K562 (cell line): ENCODE measurements around the gene MCRS1. TPM values are rescaled to one million over a fixed set of nuclear protein-coding genes. Genes with fewer than 3 reads are reported as not detected.

Experiments
- ATAC-seq: fragments of 200-7000 bp; cut with Tn5 transposase; 3 replicates; pipeline ENCODE4 v1.9.1; 2020; ENCODE audit warnings: moderate library complexity
- BruUV-seq: library from RNA; stranded (reverse); fragments of 400-500 nt; replicated peaks from 2 replicates; lab custom pipeline; 2021; lab: Mats Ljungman, UMichigan
- CTCF ChIA-PET: fragments of 300-600 bp; formaldehyde crosslinking; extraction: SDS; loops from one replicate; lab custom pipeline; 2021; ENCODE audit warnings: low intra/inter-chr PET ratio; lab: Yijun Ruan, JAX
- POLR2A ChIA-PET: fragments of 300-600, 350-650 bp; sonication (Branson Sonifier 250); formaldehyde crosslinking; extraction: SDS; loops from one replicate; lab custom pipeline; 2021; ENCODE audit warnings: antibody characterized with exemption, inconsistent platforms; lab: Yijun Ruan, JAX
- DNase-seq, 4 experiments: peaks; one replicate each; pipeline versions ENCODE4 v3.0.0 to v3.0.0-alpha.2; 2011 to 2018; ENCODE audit warnings: low spot score in 3 of 4, mixed read lengths in 3 of 4; ENCODE audit errors: extremely low read depth in 1 of 4
- FAIRE-seq: peaks from 2 replicates; lab custom pipeline; 2011; peaks lifted over from hg19 to GRCh38; lab: Jason Lieb, UNC
- H2AFZ ChIP-seq: 2 replicates; pipeline ENCODE4 v1.6.0; 2011; ENCODE audit warnings: low read depth, low read length, control low read depth, inconsistent platforms
- H3K27ac ChIP-seq: fragments of 200-600 bp; 3 replicates; pipeline ENCODE4 v1.8.0; 2011; ENCODE audit warnings: low read depth, mild to moderate bottlenecking, control low read depth, inconsistent platforms, low read length, moderate library complexity, mixed read lengths; ENCODE audit errors: extremely low read depth
- H3K27me3 ChIP-seq, 2 experiments: fragments of 300-600 bp in 1 of 2; 2 replicates in 1 of 2; 3 replicates in 1 of 2; pipeline versions ENCODE4 v1.6.0 to v1.8.0; 2011; ENCODE audit warnings: inconsistent platforms in 2 of 2, low read length in 2 of 2, mild to moderate bottlenecking in 1 of 2, mixed read lengths in 1 of 2, moderate library complexity in 1 of 2; ENCODE audit not compliant: control insufficient read depth in 2 of 2, insufficient read depth in 2 of 2
- H3K36me3 ChIP-seq: fragments of 300-600 bp; 3 replicates; pipeline ENCODE4 v1.8.0; 2011; ENCODE audit warnings: mild to moderate bottlenecking, low read length, inconsistent platforms; ENCODE audit not compliant: control insufficient read depth, insufficient read depth
- H3K4me1 ChIP-seq, 2 experiments: fragments of 200-600 bp in 1 of 2; replicated peaks in 1 of 2; 2 replicates in 1 of 2; 3 replicates in 1 of 2; pipeline versions ENCODE4 v1.5.1 to v1.8.0; 2011; ENCODE audit warnings: inconsistent platforms in 2 of 2, low read length in 2 of 2, mild to moderate bottlenecking in 1 of 2, mixed read lengths in 1 of 2, moderate library complexity in 1 of 2; ENCODE audit not compliant: control insufficient read depth in 2 of 2, insufficient read depth in 2 of 2
- H3K4me2 ChIP-seq: 2 replicates; pipeline ENCODE4 v1.6.1; 2011; ENCODE audit warnings: low read length, control low read depth, inconsistent platforms, mixed read lengths; ENCODE audit not compliant: insufficient read depth
- H3K4me3 ChIP-seq: fragments of 200-600 bp; sonication (generic), shearing (Covaris generic); 2 replicates; pipeline ENCODE4 v1.5.1; 2016; ENCODE audit warnings: control low read depth, inconsistent platforms
- H3K79me2 ChIP-seq: fragments of 200-600 bp; 3 replicates; pipeline ENCODE4 v1.8.0; 2011; ENCODE audit warnings: low read length, inconsistent platforms; ENCODE audit not compliant: control insufficient read depth, insufficient read depth
- H3K9ac ChIP-seq, 2 experiments: 2 replicates each; pipeline versions ENCODE4 v1.6.0 to v1.6.1; 2011; ENCODE audit warnings: low read depth in 2 of 2, low read length in 2 of 2, control low read depth in 1 of 2, inconsistent platforms in 1 of 2, mild to moderate bottlenecking in 1 of 2, mixed read lengths in 1 of 2; ENCODE audit not compliant: insufficient read depth in 1 of 2
- H3K9me1 ChIP-seq: one replicate; pipeline ENCODE4 v1.6.0; 2011; ENCODE audit warnings: inconsistent platforms, mild to moderate bottlenecking, low read length, moderate library complexity; ENCODE audit not compliant: control insufficient read depth, insufficient read depth
- H3K9me3 ChIP-seq: replicated peaks from 2 replicates; pipeline ENCODE4 v1.5.1; 2011; ENCODE audit warnings: low read depth, low read length, inconsistent platforms; ENCODE audit not compliant: control insufficient read depth, insufficient read depth
- H4K20me1 ChIP-seq: replicated peaks from 2 replicates; pipeline ENCODE4 v1.6.1; 2011; ENCODE audit warnings: low read length, inconsistent platforms, mixed read lengths; ENCODE audit not compliant: control insufficient read depth, insufficient read depth
- ATF7 ChIP-seq: fragments of 450-650 bp; IDR thresholded peaks from 2 replicates; pipeline ENCODE4 v1.7.1; 2014; ENCODE audit warnings: mild to moderate bottlenecking, moderate library complexity
- HEY1 ChIP-seq: fragments of 250-450 bp; sonication (Bioruptor Pico); IDR thresholded peaks from 2 replicates; pipeline ENCODE4 v1.5.0; 2020; ENCODE audit warnings: mild to moderate bottlenecking, moderate library complexity, borderline replicate concordance
- ILF3 ChIP-seq: fragments of 450-650 bp; IDR thresholded peaks from 2 replicates; pipeline ENCODE4 v1.6.1; 2018; ENCODE audit warnings: antibody characterized with exemption, mild to moderate bottlenecking, moderate library complexity, borderline replicate concordance
- KDM1A ChIP-seq, 2 experiments: fragments of 450-650 bp; IDR thresholded peaks; 2 replicates each; pipeline ENCODE4 v1.6.1; 2016; ENCODE audit warnings: mild to moderate bottlenecking in 2 of 2
- MYBL2 ChIP-seq, 2 experiments: fragments of 450-650 bp in 1 of 2; sonication (generic) in 1 of 2; formaldehyde crosslinking in 1 of 2; IDR thresholded peaks; 2 replicates each; pipeline versions ENCODE4 v1.6.1 to v1.8.1; 2017 to 2022; ENCODE audit warnings: borderline replicate concordance in 1 of 2, inconsistent platforms in 1 of 2, low read depth in 1 of 2, mild to moderate bottlenecking in 1 of 2, missing genetic modification reagents in 1 of 2, moderate library complexity in 1 of 2
- NCOA4 ChIP-seq: fragments of 450-650 bp; IDR thresholded peaks from 2 replicates; pipeline ENCODE4 v1.6.1; 2018; ENCODE audit warnings: mild to moderate bottlenecking; ENCODE audit not compliant: partially characterized antibody
- PHF20 ChIP-seq: fragments of 450-650 bp; IDR thresholded peaks from 2 replicates; pipeline ENCODE4 v1.6.1; 2018; ENCODE audit not compliant: partially characterized antibody
- PHTF2 ChIP-seq: fragments of 250-450 bp; sonication (Bioruptor Pico); IDR thresholded peaks from 2 replicates; pipeline ENCODE4 v1.5.0; 2021; ENCODE audit warnings: mild to moderate bottlenecking
- RAD51 ChIP-seq: fragments of 450-650 bp; IDR thresholded peaks from 2 replicates; pipeline ENCODE4 v1.7.1; 2016; ENCODE audit warnings: low read depth, mild to moderate bottlenecking, borderline replicate concordance
- RBM15 ChIP-seq: fragments of 200-400 bp; formaldehyde crosslinking; IDR thresholded peaks from 2 replicates; pipeline ENCODE4 v1.6.1; 2018; ENCODE audit warnings: mild to moderate bottlenecking, low read length, moderate library complexity; ENCODE audit not compliant: insufficient read depth
- SIRT6 ChIP-seq: IDR thresholded peaks from one replicate; pipeline ENCODE4 v1.6.1; 2012; ENCODE audit warnings: low read depth, mild to moderate bottlenecking, control low read depth, inconsistent platforms, low read length, moderate library complexity
- SRSF1 ChIP-seq: fragments of 200-400 bp; formaldehyde crosslinking; IDR thresholded peaks from 2 replicates; pipeline ENCODE4 v1.6.1; 2017; ENCODE audit warnings: mild to moderate bottlenecking, low read depth, low read length, moderate library complexity
- ZFP1 ChIP-seq: fragments of 450-650 bp; formaldehyde crosslinking; IDR thresholded peaks from 2 replicates; pipeline ENCODE4 v1.4.0; 2020; ENCODE audit warnings: mild to moderate bottlenecking, mixed read lengths
- ZNF253 ChIP-seq: fragments of 250-450 bp; sonication (Bioruptor Pico); conservative IDR thresholded peaks from 2 replicates; pipeline ENCODE4 v1.6.1; 2021; ENCODE audit warnings: mild to moderate bottlenecking
- ZNF79 ChIP-seq: fragments of 250-450 bp; sonication (Bioruptor Pico); IDR thresholded peaks from 2 replicates; pipeline ENCODE4 v1.4.0; 2020; ENCODE audit warnings: low read depth, mild to moderate bottlenecking, moderate library complexity
- in situ Hi-C: fragments of 300-500 bp; cut with MboI; formaldehyde crosslinking; loops from 4 replicates; pipeline ENCODE4 v1.15.0; 2018; ENCODE audit warnings: inconsistent platforms, mixed read lengths
- intact Hi-C: fragments of 100-400 bp; cut with micrococcal nuclease; formaldehyde crosslinking; loops from 2 replicates; pipeline ENCODE4 v1.14.2; 2022
- polyA plus RNA-seq, 8 experiments: library from polyadenylated mRNA; depleted of rRNA in 4 of 8; stranded (reverse) in 5 of 8; unstranded in 3 of 8; fragments of >200 nt; fragmentation: Nextera tagmentation in 2 of 8; fragmentation: Illumina TruSeq in 1 of 8; extraction: Ambion mirVana in 2 of 8; extraction: Trizol in 1 of 8; gene quantifications; 2 replicates each; pipeline versions ENCODE4 v1.2.1 to v1.2.3, GENCODE V29; 2011 to 2014; ENCODE audit warnings: inconsistent platforms in 1 of 8, missing spikeins in 1 of 8
- total RNA-seq, 7 experiments: library from RNA; depleted of rRNA in 6 of 7; stranded (reverse); fragments of >200 nt in 6 of 7; fragmentation: Illumina TruSeq in 2 of 7; extraction: Trizol in 2 of 7; gene quantifications; 2 replicates each; pipeline versions ENCODE4 v1.2.1 to v1.2.3, GENCODE V29; 2011 to 2021; ENCODE audit warnings: low replicate concordance in 1 of 7
- TF ChIP-seq, protein P1 (sequence below): fragments of 250-450 bp; sonication (Bioruptor Pico); IDR thresholded peaks from 2 replicates; pipeline ENCODE4 v1.9.0; 2021; ENCODE audit warnings: mild to moderate bottlenecking, inconsistent platforms
- TF ChIP-seq, protein P2 (sequence below): fragments of 200-800 bp; sonication (Bioruptor generic); IDR thresholded peaks from 2 replicates; pipeline ENCODE4 v1.6.1; 2017; ENCODE audit warnings: missing genetic modification characterization, missing compliant biosample characterization

Gene MCRS1
- total and polyA plus RNA-seq, 9 of the 15 experiments (the other 6 are each of a cell fraction or from before 2014, with no cell fraction given), result 50.0 to 100 (median 73.2) TPM

DNA sequence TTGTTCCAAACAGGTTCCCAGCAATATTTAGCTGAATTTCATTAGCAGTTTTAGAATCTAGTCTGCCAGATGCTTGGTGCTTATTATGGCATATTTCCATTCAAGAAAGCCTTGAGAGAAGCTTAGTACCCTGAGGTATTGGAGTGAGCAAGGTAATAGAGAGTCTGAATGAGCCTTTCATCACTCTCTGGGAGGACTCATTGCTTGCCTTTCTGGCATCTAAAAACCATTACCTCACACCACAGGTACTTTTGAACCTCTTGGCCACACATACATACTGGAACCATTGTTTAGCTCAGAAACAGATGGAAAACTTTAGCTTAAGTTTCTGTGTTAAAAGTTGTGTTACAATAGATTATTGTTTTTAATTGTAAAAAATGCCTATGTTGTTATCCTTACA is 56.5 kb downstream of the MCRS1 start:
- no peaks in the 10 kb centered on the region for H3K27me3 ChIP-seq
- H4K20me1 ChIP-seq, result no peaks in the 10 kb centered on the region
- no peaks in the 10 kb centered on the region for H3K9me3 ChIP-seq
- intact Hi-C loops, result no loop called here
- no peak overlapping the region for H3K4me3 ChIP-seq
- BruUV-seq, result no TSS peak
- no peaks in the 10 kb centered on the region for H3K79me2 ChIP-seq
- no peak for TF ChIP-seq ZNF253 (CRISPR knock-in tag)
- TF ChIP-seq PHF20, result no peak
- TF ChIP-seq NCOA4, result no peak
- TF ChIP-seq, protein P1, sequence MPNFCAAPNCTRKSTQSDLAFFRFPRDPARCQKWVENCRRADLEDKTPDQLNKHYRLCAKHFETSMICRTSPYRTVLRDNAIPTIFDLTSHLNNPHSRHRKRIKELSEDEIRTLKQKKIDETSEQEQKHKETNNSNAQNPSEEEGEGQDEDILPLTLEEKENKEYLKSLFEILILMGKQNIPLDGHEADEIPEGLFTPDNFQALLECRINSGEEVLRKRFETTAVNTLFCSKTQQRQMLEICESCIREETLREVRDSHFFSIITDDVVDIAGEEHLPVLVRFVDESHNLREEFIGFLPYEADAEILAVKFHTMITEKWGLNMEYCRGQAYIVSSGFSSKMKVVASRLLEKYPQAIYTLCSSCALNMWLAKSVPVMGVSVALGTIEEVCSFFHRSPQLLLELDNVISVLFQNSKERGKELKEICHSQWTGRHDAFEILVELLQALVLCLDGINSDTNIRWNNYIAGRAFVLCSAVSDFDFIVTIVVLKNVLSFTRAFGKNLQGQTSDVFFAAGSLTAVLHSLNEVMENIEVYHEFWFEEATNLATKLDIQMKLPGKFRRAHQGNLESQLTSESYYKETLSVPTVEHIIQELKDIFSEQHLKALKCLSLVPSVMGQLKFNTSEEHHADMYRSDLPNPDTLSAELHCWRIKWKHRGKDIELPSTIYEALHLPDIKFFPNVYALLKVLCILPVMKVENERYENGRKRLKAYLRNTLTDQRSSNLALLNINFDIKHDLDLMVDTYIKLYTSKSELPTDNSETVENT (CRISPR knock-in tag), result no peak
- no peak for TF ChIP-seq KDM1A (IDR thresholded peaks at IDR 0.05)
- no peak for TF ChIP-seq ATF7
- TF ChIP-seq PHTF2 (CRISPR knock-in tag), result no peak
- no peak for TF ChIP-seq RAD51
- TF ChIP-seq ZNF79 (CRISPR knock-in tag), result no peak
- TF ChIP-seq ZFP1, result no peak
- TF ChIP-seq ILF3, result no peak
- no peak for TF ChIP-seq RBM15
- TF ChIP-seq HEY1 (CRISPR knock-in tag), result no peak
- no peak for TF ChIP-seq MYBL2 (IDR thresholded peaks at IDR 0.05; ENCODE audit: low read depth)
- no peak for TF ChIP-seq MYBL2 (CRISPR knock-in tag; IDR thresholded peaks at IDR 0.05; ENCODE audit: borderline replicate concordance)
- TF ChIP-seq SIRT6, result no peak
- TF ChIP-seq SRSF1, result no peak
- TF ChIP-seq, protein P2, sequence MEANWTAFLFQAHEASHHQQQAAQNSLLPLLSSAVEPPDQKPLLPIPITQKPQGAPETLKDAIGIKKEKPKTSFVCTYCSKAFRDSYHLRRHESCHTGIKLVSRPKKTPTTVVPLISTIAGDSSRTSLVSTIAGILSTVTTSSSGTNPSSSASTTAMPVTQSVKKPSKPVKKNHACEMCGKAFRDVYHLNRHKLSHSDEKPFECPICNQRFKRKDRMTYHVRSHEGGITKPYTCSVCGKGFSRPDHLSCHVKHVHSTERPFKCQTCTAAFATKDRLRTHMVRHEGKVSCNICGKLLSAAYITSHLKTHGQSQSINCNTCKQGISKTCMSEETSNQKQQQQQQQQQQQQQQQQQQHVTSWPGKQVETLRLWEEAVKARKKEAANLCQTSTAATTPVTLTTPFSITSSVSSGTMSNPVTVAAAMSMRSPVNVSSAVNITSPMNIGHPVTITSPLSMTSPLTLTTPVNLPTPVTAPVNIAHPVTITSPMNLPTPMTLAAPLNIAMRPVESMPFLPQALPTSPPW, result no peak
- TF ChIP-seq, all 486 proteins: peak for 0
- Histone ChIP-seq H3K4me1 (no peaks in the 10 kb centered on the region), H3K9me1 (no peaks in the 10 kb centered on the region), H2AFZ (no peak overlapping the region), H3K9ac (no peak overlapping the region), H3K27ac (no peak overlapping the region), H3K4me2 (no peak overlapping the region), H3K36me3 (no peaks in the 10 kb centered on the region)
- FAIRE-seq (no peak), ATAC-seq (no peak), DNase-seq (no peak)
- POLR2A ChIA-PET, result interaction anchor here (0.5 to 1.7 kb wide), 2 partner anchors 153 to 503 kb away, joined by 3 to 8 read pairs; no protein-coding TSS in a partner anchor
- in situ Hi-C loops, result no loop called here
- CTCF ChIA-PET, result interaction anchor here (8.1 kb wide), 1 partner anchor 153 kb away, joined by 185 read pairs; no protein-coding TSS in a partner anchor
